C4-2B (cell line): ENCODE measurements around the gene NOLC1.

Experiments used
- H3K27ac ChIP-seq: fragments of 450-650 bp; 2 replicates; pipeline ENCODE4 v1.5.1; 2017
- ZFX ChIP-seq: fragments of 450-650 bp; IDR thresholded peaks from 2 replicates; pipeline ENCODE4 v1.6.1; 2017
- TF ChIP-seq, protein P1 (sequence below): fragments of 450-650 bp; conservative IDR thresholded peaks from 2 replicates; pipeline ENCODE4 v1.5.1; 2017; ENCODE audit warnings: mild to moderate bottlenecking

Gene NOLC1

GRCh38 chr10:102159831-102160230, 7.6 kb downstream of the NOLC1 start:
- TF ChIP-seq, protein P1, sequence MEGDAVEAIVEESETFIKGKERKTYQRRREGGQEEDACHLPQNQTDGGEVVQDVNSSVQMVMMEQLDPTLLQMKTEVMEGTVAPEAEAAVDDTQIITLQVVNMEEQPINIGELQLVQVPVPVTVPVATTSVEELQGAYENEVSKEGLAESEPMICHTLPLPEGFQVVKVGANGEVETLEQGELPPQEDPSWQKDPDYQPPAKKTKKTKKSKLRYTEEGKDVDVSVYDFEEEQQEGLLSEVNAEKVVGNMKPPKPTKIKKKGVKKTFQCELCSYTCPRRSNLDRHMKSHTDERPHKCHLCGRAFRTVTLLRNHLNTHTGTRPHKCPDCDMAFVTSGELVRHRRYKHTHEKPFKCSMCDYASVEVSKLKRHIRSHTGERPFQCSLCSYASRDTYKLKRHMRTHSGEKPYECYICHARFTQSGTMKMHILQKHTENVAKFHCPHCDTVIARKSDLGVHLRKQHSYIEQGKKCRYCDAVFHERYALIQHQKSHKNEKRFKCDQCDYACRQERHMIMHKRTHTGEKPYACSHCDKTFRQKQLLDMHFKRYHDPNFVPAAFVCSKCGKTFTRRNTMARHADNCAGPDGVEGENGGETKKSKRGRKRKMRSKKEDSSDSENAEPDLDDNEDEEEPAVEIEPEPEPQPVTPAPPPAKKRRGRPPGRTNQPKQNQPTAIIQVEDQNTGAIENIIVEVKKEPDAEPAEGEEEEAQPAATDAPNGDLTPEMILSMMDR = no peak
- TF ChIP-seq ZFX = no peak
- no peak overlapping the region for H3K27ac ChIP-seq

- TF ChIP-seq ZFX = no peak
- TF ChIP-seq, protein P1 = no peak
- no peak overlapping the region for H3K27ac ChIP-seq
These were observed 11.3 kb downstream of the NOLC1 start for GRCh38 chr10:102163342-102163989.

DNA sequence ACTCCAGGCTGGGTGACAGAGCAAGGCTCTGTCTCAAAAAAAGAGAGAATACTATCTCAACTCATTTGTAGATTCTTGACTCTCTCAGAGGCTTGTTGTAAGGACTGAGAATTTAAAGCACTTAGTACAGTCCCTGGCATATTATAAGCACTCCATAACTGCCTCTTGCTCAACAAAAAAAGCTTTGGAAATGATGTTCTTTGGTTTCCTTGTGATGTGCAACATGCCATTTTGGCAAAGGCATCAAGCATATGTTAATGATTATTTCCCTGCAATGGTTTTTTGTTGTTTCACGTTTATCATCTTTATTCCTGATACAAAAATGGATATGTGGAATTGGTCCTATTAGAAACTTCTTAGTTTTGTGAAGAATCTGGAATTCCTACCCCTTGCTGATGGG, 15.7 kb downstream of the NOLC1 start:
- H3K27ac ChIP-seq = no peak overlapping the region
- TF ChIP-seq, protein P1 = no peak
- no peak for TF ChIP-seq ZFX

DNA sequence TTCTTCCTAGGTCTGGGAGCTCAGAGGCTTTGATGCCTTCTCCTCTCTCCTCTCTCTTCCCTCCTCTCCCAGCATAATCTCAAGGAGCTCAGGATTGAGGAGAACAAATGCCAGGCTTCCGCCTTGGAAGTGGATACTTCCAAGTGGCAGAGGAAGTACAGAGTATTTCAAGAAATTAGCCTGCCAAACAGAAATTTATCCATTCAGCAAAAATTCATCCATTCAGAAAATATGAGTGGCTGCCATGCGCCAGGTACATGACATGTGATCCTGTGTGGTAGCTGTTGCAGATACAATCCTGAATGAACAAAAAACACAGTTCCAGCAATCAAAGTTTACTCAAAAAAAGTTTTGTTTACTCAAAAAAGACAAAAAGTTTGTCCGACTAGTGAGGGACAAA, 18.4 kb downstream of the NOLC1 start:
- TF ChIP-seq, protein P1 = no peak
- no peak for TF ChIP-seq ZFX

GRCh38 chr10:102172288-102172687, 20.1 kb downstream of the NOLC1 start:
- no peak overlapping the region for H3K27ac ChIP-seq
- TF ChIP-seq ZFX = no peak
- TF ChIP-seq, protein P1 = no peak

More for the DNA sequence above, 18.4 kb downstream of the NOLC1 start:
- H3K27ac ChIP-seq = no peak overlapping the region

DNA sequence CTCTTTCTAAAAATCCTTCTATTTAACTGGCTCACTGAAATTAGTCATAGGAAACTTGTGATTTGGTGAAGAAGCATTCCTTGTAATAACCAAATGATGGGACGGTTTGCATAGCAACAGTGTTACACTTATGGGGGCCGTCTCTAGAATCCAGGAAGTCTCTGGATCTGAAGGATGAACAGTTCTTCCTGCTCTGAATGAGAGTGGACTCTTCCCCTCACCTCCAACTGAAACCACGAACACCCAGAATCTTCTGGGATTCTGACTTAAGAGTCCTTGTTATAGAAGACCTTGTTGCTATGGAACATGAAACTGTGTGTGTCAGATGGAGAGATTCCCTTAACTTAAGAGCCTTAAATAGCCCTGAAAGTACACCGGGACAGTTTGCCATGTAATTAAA, 23.2 kb downstream of the NOLC1 start:
- no peak for TF ChIP-seq ZFX
- TF ChIP-seq, protein P1 = no peak
- H3K27ac ChIP-seq = no peak overlapping the region

DNA sequence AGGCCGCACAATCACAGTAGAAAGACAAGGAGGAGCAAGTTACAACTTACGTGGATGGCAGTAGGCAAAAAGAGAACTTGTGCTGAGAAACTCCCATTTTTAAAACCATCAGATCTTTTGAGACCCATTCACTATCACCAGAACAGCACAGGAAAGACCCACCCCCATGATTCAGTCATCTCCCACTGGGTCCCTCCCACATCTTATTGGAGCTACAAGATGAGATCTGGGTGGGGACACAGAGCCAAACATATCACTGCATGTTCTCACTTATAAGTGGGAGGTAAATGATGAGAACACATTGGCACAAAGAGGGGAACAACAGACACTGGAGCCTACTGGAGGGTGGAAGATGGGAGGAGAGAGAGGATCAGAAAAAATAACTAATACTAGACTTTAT, 32.4 kb downstream of the NOLC1 start:
- TF ChIP-seq, protein P1 = no peak
- no peak for TF ChIP-seq ZFX
- H3K27ac ChIP-seq = no peak overlapping the region
